ENCODE data around the gene ATG9B. TPM values are rescaled to one million over a fixed set of nuclear protein-coding genes. Genes with fewer than 3 reads are reported as not detected.

The ATG9B gene
- total and polyA plus RNA-seq, 2 of the 13 experiments (the other 11 are each of a cell fraction or from before 2014, with no cell fraction given): 0.24 TPM; not detected in 1

- TF ChIP-seq ZGPAT (CRISPR knock-in tag; IDR thresholded peaks at IDR 0.05) (peak; percentile 39), ZFP36L2 (CRISPR knock-in tag; IDR thresholded peaks at IDR 0.05) (no peak), ZNF180 (CRISPR knock-in tag; IDR thresholded peaks at IDR 0.05; ENCODE audit: borderline replicate concordance, low read depth) (0 out of 2 replicates have a peak, but pooled peaks have one; percentile 66), CSRNP2 (CRISPR knock-in tag; conservative IDR thresholded peaks at IDR 0.05; ENCODE audit: low read depth) (no peak), ZNF788 (CRISPR knock-in tag; IDR thresholded peaks at IDR 0.05; ENCODE audit: borderline replicate concordance) (peak; percentile 78; the same call in 1 of the 2 replicates), THAP9 (CRISPR knock-in tag; IDR thresholded peaks at IDR 0.05; ENCODE audit: borderline replicate concordance) (peak; percentile 92), ZFYVE20 (CRISPR knock-in tag; IDR thresholded peaks at IDR 0.05; ENCODE audit: borderline replicate concordance, low read depth) (no peak), ZNF546 (CRISPR knock-in tag; conservative IDR thresholded peaks at IDR 0.05) (no peak), FOSL1 (CRISPR knock-in tag; IDR thresholded peaks at IDR 0.05; ENCODE audit: borderline replicate concordance) (no peak), ZUFSP (CRISPR knock-in tag; IDR thresholded peaks at IDR 0.05; ENCODE audit: borderline replicate concordance) (no peak), ZNF746 (CRISPR knock-in tag; IDR thresholded peaks at IDR 0.05) (peak; percentile 71; the same call in 1 of the 2 replicates), FOXC1 (CRISPR knock-in tag; IDR thresholded peaks at IDR 0.05; ENCODE audit: borderline replicate concordance) (peak; percentile 72; the same call in 1 of the 2 replicates), NR0B2 (CRISPR knock-in tag; IDR thresholded peaks at IDR 0.05) (peak; percentile 48; the same call in 1 of the 2 replicates), ATF1 (CRISPR knock-in tag; IDR thresholded peaks at IDR 0.05) (peak; percentile 72), ELF4 (CRISPR knock-in tag; IDR thresholded peaks at IDR 0.05; ENCODE audit: borderline replicate concordance) (0 out of 2 replicates have a peak, but pooled peaks have one; percentile 43), MEF2D (CRISPR knock-in tag; IDR thresholded peaks at IDR 0.05) (peak; percentile 59; the same call in 1 of the 2 replicates), THRA (CRISPR knock-in tag; IDR thresholded peaks at IDR 0.05; ENCODE audit: borderline replicate concordance) (0 out of 2 replicates have a peak, but pooled peaks have one; percentile 57)
These were observed 4.0 kb upstream of the ATG9B start, which contains the start of gene ABCB8 (continued) for GRCh38 chr7:151028131-151028947.
